HCT116 (cell line): ENCODE measurements around the gene SMAGP. TPM values are rescaled to one million over a fixed set of nuclear protein-coding genes. Genes with fewer than 3 reads are reported as not detected.

Source experiments
- ATAC-seq: fragments of 200-7000 bp; cut with Tn5 transposase; 2 replicates; pipeline ENCODE4 v1.9.1; 2020; ENCODE audit warnings: mild to moderate bottlenecking, moderate library complexity
- BruUV-seq: library from RNA; stranded (reverse); fragments of 400-500 nt; replicated peaks from 2 replicates; lab custom pipeline; 2021; lab: Mats Ljungman, UMichigan
- CTCF ChIA-PET: fragments of 300-600 bp; sonication (Branson Sonifier 250); formaldehyde crosslinking; loops from one replicate; lab custom pipeline; 2021; ENCODE audit warnings: antibody characterized with exemption; lab: Charles Lee
- POLR2A ChIA-PET: fragments of 300-600, 350-600 bp; sonication (Branson Sonifier 250); formaldehyde crosslinking; loops from one replicate; lab custom pipeline; 2021; ENCODE audit warnings: antibody characterized with exemption; lab: Charles Lee
- RAD21 ChIA-PET, 2 experiments: fragments of 300-600 bp; sonication (Branson Sonifier 250); formaldehyde crosslinking; loops; one replicate each; lab custom pipeline; 2023; ENCODE audit warnings: low total read pairs in 2 of 2; ENCODE audit not compliant: uncharacterized antibody in 2 of 2, unreplicated experiment in 2 of 2, low non-redundant PET in 1 of 2; lab: Charles Lee
- DNase-seq: peaks from one replicate; pipeline ENCODE4 v3.0.0-alpha.2; 2010; ENCODE audit warnings: low read depth, low spot score
- H2AFZ ChIP-seq: fragments of 200-600 bp; shearing (Covaris generic), sonication (generic); 2 replicates; pipeline ENCODE4 v1.6.1; 2017; ENCODE audit warnings: low read depth, mixed run types, mixed read lengths, antibody characterized with exemption, low read length; ENCODE audit not compliant: poor library complexity, severe bottlenecking
- H3K27ac ChIP-seq: 2 replicates; pipeline ENCODE4 v1.5.1; 2012; ENCODE audit warnings: low read depth, low read length
- H3K27me3 ChIP-seq: fragments of 200-600 bp; sonication (generic); 2 replicates; pipeline ENCODE4 v1.6.1; 2016; ENCODE audit warnings: mixed run types, low read length, mixed read lengths; ENCODE audit not compliant: insufficient read depth
- H3K36me3 ChIP-seq, 2 experiments: fragments of 200-500 bp in 1 of 2; fragments of 200-600 bp in 1 of 2; sonication (Bioruptor generic) in 1 of 2; sonication (generic) in 1 of 2; 2 replicates each; pipeline versions ENCODE4 v1.5.1 to v1.6.1; 2014 to 2016; ENCODE audit warnings: low read length in 2 of 2, inconsistent platforms in 1 of 2, mixed read lengths in 1 of 2, mixed run types in 1 of 2; ENCODE audit not compliant: insufficient read depth in 2 of 2, control insufficient read depth in 1 of 2
- H3K4me1 ChIP-seq, 2 experiments: fragments of 200-600 bp in 1 of 2; sonication (generic) in 1 of 2; 2 replicates each; pipeline versions ENCODE4 v1.5.1 to v1.6.1; 2012 to 2017; ENCODE audit warnings: low read length in 2 of 2, inconsistent platforms in 1 of 2, mild to moderate bottlenecking in 1 of 2, mixed read lengths in 1 of 2, mixed run types in 1 of 2, moderate library complexity in 1 of 2; ENCODE audit not compliant: insufficient read depth in 2 of 2, control insufficient read depth in 1 of 2
- H3K4me2 ChIP-seq: fragments of 200-600 bp; sonication (generic); 2 replicates; pipeline ENCODE4 v1.6.1; 2017; ENCODE audit warnings: mixed run types, low read length, mixed read lengths
- H3K4me3 ChIP-seq, 2 experiments: fragments of 200-600 bp in 1 of 2; sonication (generic) in 1 of 2; replicated peaks in 1 of 2; 2 replicates each; pipeline ENCODE4 v1.5.1; 2011 to 2016; ENCODE audit warnings: low read length in 2 of 2, control low read depth in 1 of 2, low read depth in 1 of 2, mild to moderate bottlenecking in 1 of 2, mixed read lengths in 1 of 2, mixed run types in 1 of 2
- H3K79me2 ChIP-seq: fragments of 200-600 bp; sonication (generic); 2 replicates; pipeline ENCODE4 v1.6.1; 2017; ENCODE audit warnings: mild to moderate bottlenecking, mixed run types, low read length, moderate library complexity, mixed read lengths; ENCODE audit not compliant: insufficient read depth
- H3K9ac ChIP-seq: fragments of 200-600 bp; sonication (generic); 2 replicates; pipeline ENCODE4 v1.6.1; 2016; ENCODE audit warnings: low read length, mixed read lengths
- H3K9me2 ChIP-seq: fragments of 200-600 bp; sonication (generic), shearing (Covaris generic); 2 replicates; pipeline ENCODE4 v1.6.1; 2017; ENCODE audit warnings: mixed run types, mild to moderate bottlenecking, moderate library complexity; ENCODE audit not compliant: insufficient read depth
- H3K9me3 ChIP-seq, 2 experiments: fragments of 200-500 bp in 1 of 2; fragments of 200-600 bp in 1 of 2; sonication (Bioruptor generic) in 1 of 2; sonication (generic) in 1 of 2; 2 replicates each; pipeline ENCODE4 v1.6.1; 2014 to 2017; ENCODE audit warnings: low read length in 2 of 2, mixed read lengths in 2 of 2, inconsistent platforms in 1 of 2, low read depth in 1 of 2, mild to moderate bottlenecking in 1 of 2, mixed run types in 1 of 2, moderate library complexity in 1 of 2; ENCODE audit not compliant: control insufficient read depth in 1 of 2, insufficient read depth in 1 of 2
- H4K20me1 ChIP-seq: fragments of 200-600 bp; sonication (generic), shearing (Covaris generic); 2 replicates; pipeline ENCODE4 v1.6.1; 2017; ENCODE audit warnings: mixed run types, mild to moderate bottlenecking, moderate library complexity; ENCODE audit not compliant: insufficient read depth
- CBX3 ChIP-seq: IDR thresholded peaks from 2 replicates; pipeline ENCODE4 v1.6.1; 2012; ENCODE audit warnings: low read depth
- CEBPB ChIP-seq: IDR thresholded peaks from 2 replicates; pipeline ENCODE4 v1.6.1; 2012; ENCODE audit warnings: low read depth
- EGR1 ChIP-seq: IDR thresholded peaks from 2 replicates; pipeline ENCODE4 v1.6.1; 2012; ENCODE audit warnings: low read depth
- SP1 ChIP-seq: IDR thresholded peaks from 2 replicates; pipeline ENCODE4 v1.6.1; 2012; ENCODE audit warnings: low read depth
- SRF ChIP-seq: IDR thresholded peaks from 2 replicates; pipeline ENCODE4 v1.6.1; 2012; ENCODE audit warnings: low read depth
- TCF7L2 ChIP-seq: IDR thresholded peaks from 2 replicates; pipeline ENCODE4 v1.7.0; 2011; ENCODE audit warnings: borderline replicate concordance, inconsistent platforms; ENCODE audit not compliant: insufficient read depth, insufficient read length; ENCODE audit errors: extremely low read depth
- ZFX ChIP-seq: fragments of 450-650 bp; IDR thresholded peaks from 2 replicates; pipeline ENCODE4 v1.6.1; 2017
- intact Hi-C: fragments of 100-400 bp; cut with micrococcal nuclease; formaldehyde crosslinking; loops from 2 replicates; pipeline ENCODE4 v1.10.0; 2022
- total RNA-seq: library from RNA; stranded (reverse); gene quantifications from one replicate; pipeline ENCODE4 v1.2.1, GENCODE V29; 2021; ENCODE audit not compliant: unreplicated experiment
- TF ChIP-seq, protein P1 (sequence below): IDR thresholded peaks from 2 replicates; pipeline ENCODE4 v1.6.1; 2012
- TF ChIP-seq, protein P2 (sequence below): IDR thresholded peaks from 2 replicates; pipeline ENCODE4 v1.6.1; 2011; ENCODE audit warnings: mild to moderate bottlenecking, low read length, moderate library complexity; ENCODE audit not compliant: insufficient replicate concordance; ENCODE audit errors: extremely low read depth
- TF ChIP-seq, protein P3 (sequence below): IDR thresholded peaks from 2 replicates; pipeline ENCODE4 v1.6.1; 2012
- TF ChIP-seq, protein P4 (sequence below): IDR thresholded peaks from 2 replicates; pipeline ENCODE4 v1.6.1; 2012; ENCODE audit warnings: low read depth

Gene SMAGP
- total RNA-seq, 1 experiment from 2014 or later: 39.9 TPM

DNA sequence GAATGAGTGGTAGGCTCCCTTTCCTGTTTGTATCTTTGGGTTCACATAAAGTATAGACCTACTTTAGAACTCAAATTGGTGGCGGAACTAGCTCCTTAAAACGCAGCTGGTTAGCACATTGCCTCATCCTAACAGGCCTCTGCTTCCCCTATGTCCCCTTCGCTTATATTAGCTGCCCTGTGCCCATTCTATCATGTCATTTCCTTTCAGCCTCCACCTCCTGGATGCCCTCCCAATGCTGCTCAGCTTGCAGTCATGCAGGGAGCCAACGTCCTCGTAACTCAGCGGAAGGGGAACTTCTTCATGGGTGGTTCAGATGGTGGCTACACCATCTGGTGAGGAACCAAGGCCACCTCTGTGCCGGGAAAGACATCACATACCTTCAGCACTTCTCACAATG is 28.1 kb downstream of the SMAGP start (continued):
- TF ChIP-seq ZFX (no peak), SRF (no peak), CEBPB (no peak), TCF7L2 (no peak)
- TF ChIP-seq, protein P1, sequence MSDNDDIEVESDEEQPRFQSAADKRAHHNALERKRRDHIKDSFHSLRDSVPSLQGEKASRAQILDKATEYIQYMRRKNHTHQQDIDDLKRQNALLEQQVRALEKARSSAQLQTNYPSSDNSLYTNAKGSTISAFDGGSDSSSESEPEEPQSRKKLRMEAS: no peak
- TF ChIP-seq, protein P2, sequence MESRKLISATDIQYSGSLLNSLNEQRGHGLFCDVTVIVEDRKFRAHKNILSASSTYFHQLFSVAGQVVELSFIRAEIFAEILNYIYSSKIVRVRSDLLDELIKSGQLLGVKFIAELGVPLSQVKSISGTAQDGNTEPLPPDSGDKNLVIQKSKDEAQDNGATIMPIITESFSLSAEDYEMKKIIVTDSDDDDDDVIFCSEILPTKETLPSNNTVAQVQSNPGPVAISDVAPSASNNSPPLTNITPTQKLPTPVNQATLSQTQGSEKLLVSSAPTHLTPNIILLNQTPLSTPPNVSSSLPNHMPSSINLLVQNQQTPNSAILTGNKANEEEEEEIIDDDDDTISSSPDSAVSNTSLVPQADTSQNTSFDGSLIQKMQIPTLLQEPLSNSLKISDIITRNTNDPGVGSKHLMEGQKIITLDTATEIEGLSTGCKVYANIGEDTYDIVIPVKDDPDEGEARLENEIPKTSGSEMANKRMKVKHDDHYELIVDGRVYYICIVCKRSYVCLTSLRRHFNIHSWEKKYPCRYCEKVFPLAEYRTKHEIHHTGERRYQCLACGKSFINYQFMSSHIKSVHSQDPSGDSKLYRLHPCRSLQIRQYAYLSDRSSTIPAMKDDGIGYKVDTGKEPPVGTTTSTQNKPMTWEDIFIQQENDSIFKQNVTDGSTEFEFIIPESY: no peak
- TF ChIP-seq, protein P3, sequence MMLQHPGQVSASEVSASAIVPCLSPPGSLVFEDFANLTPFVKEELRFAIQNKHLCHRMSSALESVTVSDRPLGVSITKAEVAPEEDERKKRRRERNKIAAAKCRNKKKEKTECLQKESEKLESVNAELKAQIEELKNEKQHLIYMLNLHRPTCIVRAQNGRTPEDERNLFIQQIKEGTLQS: no peak
- TF ChIP-seq, all 23 proteins: peak for 0

DNA sequence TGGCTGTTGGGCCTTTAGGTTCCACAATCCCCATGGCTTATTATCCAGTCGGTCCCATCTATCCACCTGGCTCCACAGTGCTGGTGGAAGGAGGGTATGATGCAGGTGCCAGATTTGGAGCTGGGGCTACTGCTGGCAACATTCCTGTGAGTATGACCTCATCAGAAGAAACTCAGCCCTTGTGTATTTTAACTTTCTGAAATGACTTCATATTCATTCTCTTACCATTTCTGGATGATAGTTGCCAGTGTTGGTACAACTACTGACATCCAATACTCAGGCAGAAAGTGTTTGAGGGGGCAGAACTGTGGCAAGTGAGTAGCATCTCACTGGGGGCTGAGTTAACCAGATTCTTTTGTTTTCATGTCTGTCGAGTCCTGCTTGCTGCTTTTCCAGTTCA is 29.2 kb downstream of the SMAGP start:
- BruUV-seq: no TSS peak
- Histone ChIP-seq H2AFZ (no peak overlapping the region), H3K4me3 (no peak overlapping the region), H3K9me2 (no peaks in the 10 kb centered on the region), H3K27ac (no peak overlapping the region), H4K20me1 (no peaks in the 10 kb centered on the region), H3K9ac (no peak overlapping the region), H3K9me3 (no peaks in the 10 kb centered on the region), H3K4me2 (no peak overlapping the region), H3K4me1 (peaks cover 12 to 15% of the 10 kb centered on the region in 2 experiments), H3K36me3 (peaks cover 37 to 40% of the 10 kb centered on the region in 2 experiments), H3K79me2 (peaks cover 28% of the 10 kb centered on the region), H3K27me3 (no peaks in the 10 kb centered on the region)
- ChIA-PET RAD21 (no interaction called here), CTCF (interaction anchor here (1.1 kb wide), 1 partner anchor 12 kb away, joined by 4 read pairs; no protein-coding TSS in a partner anchor), POLR2A (interaction anchor here (1.3 kb wide), 1 partner anchor 26 kb away, joined by 3 read pairs; no protein-coding TSS in a partner anchor)
- TF ChIP-seq, protein P4, sequence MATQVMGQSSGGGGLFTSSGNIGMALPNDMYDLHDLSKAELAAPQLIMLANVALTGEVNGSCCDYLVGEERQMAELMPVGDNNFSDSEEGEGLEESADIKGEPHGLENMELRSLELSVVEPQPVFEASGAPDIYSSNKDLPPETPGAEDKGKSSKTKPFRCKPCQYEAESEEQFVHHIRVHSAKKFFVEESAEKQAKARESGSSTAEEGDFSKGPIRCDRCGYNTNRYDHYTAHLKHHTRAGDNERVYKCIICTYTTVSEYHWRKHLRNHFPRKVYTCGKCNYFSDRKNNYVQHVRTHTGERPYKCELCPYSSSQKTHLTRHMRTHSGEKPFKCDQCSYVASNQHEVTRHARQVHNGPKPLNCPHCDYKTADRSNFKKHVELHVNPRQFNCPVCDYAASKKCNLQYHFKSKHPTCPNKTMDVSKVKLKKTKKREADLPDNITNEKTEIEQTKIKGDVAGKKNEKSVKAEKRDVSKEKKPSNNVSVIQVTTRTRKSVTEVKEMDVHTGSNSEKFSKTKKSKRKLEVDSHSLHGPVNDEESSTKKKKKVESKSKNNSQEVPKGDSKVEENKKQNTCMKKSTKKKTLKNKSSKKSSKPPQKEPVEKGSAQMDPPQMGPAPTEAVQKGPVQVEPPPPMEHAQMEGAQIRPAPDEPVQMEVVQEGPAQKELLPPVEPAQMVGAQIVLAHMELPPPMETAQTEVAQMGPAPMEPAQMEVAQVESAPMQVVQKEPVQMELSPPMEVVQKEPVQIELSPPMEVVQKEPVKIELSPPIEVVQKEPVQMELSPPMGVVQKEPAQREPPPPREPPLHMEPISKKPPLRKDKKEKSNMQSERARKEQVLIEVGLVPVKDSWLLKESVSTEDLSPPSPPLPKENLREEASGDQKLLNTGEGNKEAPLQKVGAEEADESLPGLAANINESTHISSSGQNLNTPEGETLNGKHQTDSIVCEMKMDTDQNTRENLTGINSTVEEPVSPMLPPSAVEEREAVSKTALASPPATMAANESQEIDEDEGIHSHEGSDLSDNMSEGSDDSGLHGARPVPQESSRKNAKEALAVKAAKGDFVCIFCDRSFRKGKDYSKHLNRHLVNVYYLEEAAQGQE: no peak
- TF ChIP-seq CBX3 (no peak), TCF7L2 (no peak), SP1 (no peak), SRF (no peak), CEBPB (no peak), EGR1 (no peak)
- intact Hi-C loops: no loop called here
- ATAC-seq: no peak
- DNase-seq: no peak
